HG02759 (cell line): ENCODE measurements around the gene RASSF10.
"Not testable (repeated sequence)": the region's sequence is repeated elsewhere in the genome, so short reads cannot be mapped to it uniquely, and the experiment has no call there.

Source experiments
- ATAC-seq: cut with Tn5 transposase; IDR thresholded peaks from one replicate; pipeline ENCODE4 v1.9.1; 2021; ENCODE audit warnings: mild to moderate bottlenecking, moderate library complexity; ENCODE audit not compliant: unreplicated experiment

Gene RASSF10

GRCh38 chr11:13019313-13019712 lies 10.2 kb downstream of the RASSF10 start:
- no peak for ATAC-seq

DNA sequence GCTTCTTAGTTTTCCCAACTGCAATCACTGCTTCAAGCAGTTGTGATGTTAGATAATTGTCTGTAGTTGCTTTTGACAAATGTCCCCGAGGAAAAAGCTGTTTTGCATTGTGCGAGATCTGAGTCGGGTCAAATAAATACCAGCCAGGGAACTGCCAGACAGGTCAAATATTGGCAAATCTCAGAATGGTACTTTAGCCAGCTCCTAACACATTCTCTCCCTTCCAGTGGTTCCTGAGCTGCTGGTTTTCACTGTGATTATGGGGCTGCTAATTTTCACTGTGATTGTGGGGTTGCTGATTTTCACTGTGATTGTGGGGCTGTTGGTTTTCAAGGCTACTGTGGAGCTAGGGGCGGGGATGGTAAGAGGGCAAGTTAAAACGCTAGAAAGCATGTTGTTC lies 14.3 kb downstream of the RASSF10 start:
- ATAC-seq, result no peak

GRCh38 chr11:13026722-13027121 lies 17.6 kb downstream of the RASSF10 start:
- no peak for ATAC-seq

DNA sequence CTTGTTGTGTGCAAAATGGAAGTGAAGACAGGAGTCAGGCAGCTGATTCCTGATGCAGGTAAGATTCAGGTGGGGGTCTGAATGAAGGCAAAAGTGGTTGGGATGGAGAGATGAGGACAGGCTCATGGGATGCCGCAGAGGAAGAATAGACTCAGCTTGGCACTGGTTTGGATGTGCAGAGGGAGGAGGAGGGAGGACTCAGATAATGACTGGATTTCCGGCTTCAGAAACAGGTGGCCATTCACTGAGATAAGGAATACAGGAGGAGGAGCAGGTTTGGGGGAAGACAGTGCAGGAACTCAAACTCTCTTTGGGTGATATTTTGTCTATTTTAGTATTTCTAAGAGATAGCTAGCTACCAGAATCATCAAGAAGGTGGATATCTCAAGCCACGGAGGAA lies 19.2 kb downstream of the RASSF10 start:
- no peak for ATAC-seq

- no peak for ATAC-seq
Observed at GRCh38 chr11:13029872-13030271, 20.8 kb downstream of the RASSF10 start.

DNA sequence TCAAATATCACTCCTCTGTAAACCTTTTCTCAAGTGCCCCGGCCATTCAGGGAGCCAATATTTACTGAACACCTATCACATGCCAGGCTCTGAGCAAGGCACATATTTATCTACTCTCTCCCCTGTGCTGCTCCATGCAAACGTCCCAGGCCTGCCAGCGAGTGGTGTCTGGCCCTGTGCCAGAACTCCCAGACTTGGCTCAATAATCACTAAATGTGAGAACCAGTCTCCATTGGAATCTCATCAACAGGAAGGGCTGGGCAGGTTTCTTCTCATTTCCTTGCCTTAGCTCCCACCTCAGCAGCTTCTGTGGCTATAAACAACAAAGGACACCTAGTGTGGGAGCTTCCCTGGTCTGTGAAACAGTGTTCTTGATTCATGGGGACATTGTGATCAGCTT lies 21.7 kb downstream of the RASSF10 start:
- ATAC-seq, result no peak

GRCh38 chr11:13031349-13031748 lies 22.2 kb downstream of the RASSF10 start:
- ATAC-seq, result no peak

- no peak for ATAC-seq
Observed at GRCh38 chr11:13033760-13034533, 24.8 kb downstream of the RASSF10 start.

DNA sequence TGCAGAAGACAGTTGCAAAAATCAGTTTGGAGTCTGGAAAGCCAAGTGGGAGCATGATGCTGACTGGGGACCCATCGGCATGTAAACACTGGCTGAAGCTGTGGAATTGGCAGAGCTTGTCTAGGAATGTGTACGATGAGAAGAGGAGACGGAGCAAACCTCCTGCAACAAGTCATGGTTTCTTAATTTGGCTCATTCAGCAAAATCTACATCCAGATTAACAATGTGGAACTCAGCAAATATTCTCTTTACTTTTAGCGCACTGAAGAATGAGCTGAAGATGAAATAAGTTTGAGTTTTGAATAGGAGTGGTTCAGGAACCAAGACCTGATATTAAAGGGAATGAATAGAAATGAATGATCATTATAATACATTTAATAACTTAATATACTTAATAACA lies 26.6 kb downstream of the RASSF10 start:
- no peak for ATAC-seq

DNA sequence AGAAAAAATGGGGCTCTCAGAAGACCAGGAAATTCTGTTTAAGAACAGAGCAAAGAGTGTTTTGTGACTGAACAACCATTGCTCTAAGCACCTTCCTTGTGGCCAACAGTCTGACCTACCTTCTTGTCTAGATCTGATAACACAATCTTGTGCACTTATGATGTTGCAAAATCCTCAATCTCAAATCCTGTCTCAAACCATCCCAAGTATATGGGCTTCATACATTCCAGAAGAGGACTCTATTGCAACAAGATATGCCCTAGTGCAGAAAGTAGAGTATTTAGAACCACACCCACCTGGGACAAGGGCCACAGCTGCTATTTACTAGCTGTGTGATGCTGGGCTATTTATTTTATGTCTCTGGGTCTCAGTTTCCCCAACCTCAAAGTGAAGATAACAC lies 27.1 kb downstream of the RASSF10 start:
- no peak for ATAC-seq

- ATAC-seq, result no peak
Observed at GRCh38 chr11:13038366-13038765, 29.2 kb downstream of the RASSF10 start.

- ATAC-seq, result no peak
Observed at GRCh38 chr11:13039126-13039525, 30.0 kb downstream of the RASSF10 start.

- ATAC-seq, result no peak
Observed at GRCh38 chr11:13040969-13041561, 31.9 kb downstream of the RASSF10 start.

DNA sequence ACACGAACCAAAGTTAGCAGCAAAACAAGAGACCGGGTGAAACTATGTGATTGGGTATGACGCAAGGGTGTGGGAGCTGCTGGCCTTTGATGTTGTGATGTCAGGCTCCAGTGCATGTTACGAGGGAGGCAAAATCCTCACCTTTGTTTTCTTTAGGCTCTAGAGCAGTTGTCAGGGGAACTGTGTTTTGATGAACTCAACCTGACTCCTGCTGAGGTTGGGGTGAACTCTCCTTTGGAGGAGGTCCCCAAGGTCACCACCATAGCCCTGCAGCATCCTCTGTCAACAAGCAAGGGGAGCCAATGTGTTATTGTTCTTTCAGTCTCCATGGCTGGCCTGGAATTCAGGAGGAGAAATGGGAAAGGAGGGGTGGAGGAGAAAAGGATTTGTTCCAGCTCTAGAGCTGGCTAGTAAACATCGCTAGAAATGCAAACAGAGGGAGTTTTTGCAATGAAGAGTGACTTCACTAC lies 33.8 kb downstream of the RASSF10 start:
- no peak for ATAC-seq

DNA sequence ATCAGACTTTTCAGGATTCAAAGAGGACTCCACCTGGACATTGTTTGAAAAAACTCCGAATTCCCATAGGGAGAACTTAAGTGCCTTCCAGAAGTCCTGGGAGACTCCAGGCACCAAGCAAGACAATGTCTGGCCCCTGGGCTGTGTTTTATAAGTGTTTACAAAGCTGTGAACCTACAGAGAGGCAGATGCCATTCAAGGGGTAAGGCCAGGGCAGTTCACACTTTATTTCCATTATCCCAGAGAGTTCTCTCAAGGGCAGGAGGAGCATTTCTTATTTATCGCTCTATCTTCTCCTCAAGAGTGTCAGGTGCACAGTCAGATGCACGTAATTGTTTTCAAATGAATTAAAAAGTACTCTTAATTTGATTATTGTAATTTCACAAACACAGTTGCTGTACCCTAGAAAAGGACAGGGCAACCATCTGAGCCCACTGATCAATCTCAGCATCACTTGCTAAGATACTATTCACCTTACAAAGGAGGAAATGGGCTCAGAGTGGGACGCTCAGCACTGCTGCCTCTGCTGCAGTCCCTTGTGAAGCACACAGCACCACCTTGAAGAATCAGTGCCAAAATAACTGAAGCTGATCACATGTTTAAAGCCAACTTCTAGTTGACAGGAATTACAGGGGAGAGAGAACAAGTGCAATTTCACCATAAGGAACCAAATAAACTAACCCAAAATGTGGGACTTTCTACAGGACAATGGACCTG lies 35.0 kb downstream of the RASSF10 start:
- no peak for ATAC-seq

- not testable (repeated sequence) for ATAC-seq
Observed at GRCh38 chr11:13045089-13045488, 36.0 kb downstream of the RASSF10 start.

- no peak for ATAC-seq
Observed at GRCh38 chr11:13045734-13046133, 36.6 kb downstream of the RASSF10 start.

DNA sequence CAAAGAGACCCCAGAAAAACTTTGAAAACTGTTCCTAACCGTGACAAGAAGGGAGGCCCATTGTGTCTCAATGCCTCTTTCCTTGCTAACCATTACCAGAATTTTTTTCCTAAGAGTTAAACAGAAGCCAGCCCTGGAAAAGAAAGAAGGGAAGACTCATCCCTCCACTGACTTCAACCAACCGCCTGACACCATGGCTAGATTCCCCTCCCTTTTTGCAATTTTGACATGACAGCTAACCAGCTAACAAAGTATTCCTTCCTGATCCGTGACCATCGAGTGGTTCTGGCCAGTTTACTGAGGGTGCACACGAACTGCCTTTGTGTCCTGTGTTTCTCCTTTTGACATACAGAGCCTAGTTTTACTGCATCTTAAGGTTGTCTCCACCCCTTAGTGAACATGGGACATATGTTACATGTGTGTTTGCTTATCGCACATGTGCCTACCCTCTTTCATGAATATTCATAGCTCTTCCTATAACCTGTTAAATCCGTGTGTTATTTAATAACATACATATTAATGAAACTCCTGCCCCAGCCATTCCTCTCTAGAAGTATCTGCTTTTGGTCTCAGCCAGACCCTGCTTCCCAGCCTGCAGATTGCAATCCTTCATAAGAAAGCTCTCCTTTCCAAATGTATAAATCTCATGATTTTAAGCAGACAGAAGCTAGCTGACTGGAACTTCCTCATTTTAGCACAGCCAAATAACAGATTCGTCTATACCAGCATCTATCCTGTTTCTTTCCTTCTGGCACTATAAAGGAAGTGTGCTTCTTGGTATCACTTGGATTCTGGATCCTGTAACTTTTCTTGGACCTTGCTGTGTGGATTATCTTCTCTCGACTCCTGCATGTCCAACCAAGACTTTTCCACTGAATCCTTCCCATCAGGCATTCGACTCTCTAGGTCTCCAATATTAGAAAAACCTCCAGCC lies 37.8 kb downstream of the RASSF10 start:
- no peak for ATAC-seq

GRCh38 chr11:13047884-13048283 lies 38.8 kb downstream of the RASSF10 start:
- ATAC-seq, result no peak

GRCh38 chr11:13051257-13051656 lies 42.1 kb downstream of the RASSF10 start:
- ATAC-seq, result no peak

- no peak for ATAC-seq
Observed at GRCh38 chr11:13052130-13052571, 43.0 kb downstream of the RASSF10 start.
